ENCODE measurements around the gene CACNB1. TPM values are rescaled to one million over a fixed set of nuclear protein-coding genes. Genes with fewer than 3 reads are reported as not detected.
A peak's percentile ranks its signal among the peaks of the same experiment; 100 is the strongest.

The CACNB1 gene
- total RNA-seq, 4 donors from 2014 or later, result 7.1 to 20.3 (median 15.0) TPM

- peak in 1 of 2 donors; percentile 41 for DNase-seq (ENCODE audit: low spot score in 2 of 2)
- Histone ChIP-seq H3K27me3 (peaks cover 0 to 24% of the 10 kb centered on the region in 2 donors), H3K4me1 (peaks cover 0 to 29% (median 19%) of the 10 kb centered on the region in 4 donors), H3K4me3 (peak overlapping the region; percentile 78 to 99 (median 82)), H3K9me3 (no peaks in the 10 kb centered on the region), H3K27ac (peak overlapping the region; percentile 51 to 99 (median 91)), H3K36me3 (no peaks in the 10 kb centered on the region)
- WGBS, 2 donors, result 11 to 16% methylated on average over 25 of the region's 25 CpGs
- no peak for TF ChIP-seq POLR2A (IDR thresholded peaks at IDR 0.05)
- TF ChIP-seq EP300 (IDR thresholded peaks at IDR 0.05), result no peak
- no peak for TF ChIP-seq CTCF (IDR thresholded peaks at IDR 0.05)
Measured at GRCh38 chr17:39151943-39152818, 45.3 kb downstream of the CACNB1 start.

GRCh38 chr17:39151150-39151942 lies 46.1 kb downstream of the CACNB1 start, which contains the start of gene PLXDC1:
PLXDC1 (minus strand) TSS chr17:39151637; CDS start chr17:39151437, 200 bp downstream.
- peaks cover 0 to 31% (median 19%) of the 10 kb centered on the region in 4 donors for H3K4me1 ChIP-seq
- peak within 1 kb of the TSS; percentile 51 to 99 (median 91) for H3K27ac ChIP-seq

GRCh38 chr17:39150795-39151149 lies 46.7 kb downstream of the CACNB1 start:
- 33 to 34% methylated on average over 4 to 5 of the region's 5 CpGs for WGBS, 2 donors
- TF ChIP-seq POLR2A (IDR thresholded peaks at IDR 0.05) (no peak), EP300 (IDR thresholded peaks at IDR 0.05) (no peak), CTCF (IDR thresholded peaks at IDR 0.05) (no peak)
- H3K27me3 ChIP-seq, result peaks cover 0 to 24% of the 10 kb centered on the region in 2 donors
- H3K36me3 ChIP-seq, result no peaks in the 10 kb centered on the region
- H3K4me1 ChIP-seq, result peaks cover 0 to 31% (median 19%) of the 10 kb centered on the region in 4 donors
- H3K9me3 ChIP-seq, result no peaks in the 10 kb centered on the region
- H3K27ac ChIP-seq, result peak overlapping the region; percentile 51 to 94 (median 76)
- peak overlapping the region; percentile 44 to 81 (median 70) for H3K4me3 ChIP-seq
- DNase-seq (ENCODE audit: low spot score in 2 of 2), result no peak

More at GRCh38 chr17:39151150-39151942, 46.1 kb downstream of the CACNB1 start, which contains the start of gene PLXDC1:
- TF ChIP-seq POLR2A (IDR thresholded peaks at IDR 0.05) (no peak), CTCF (IDR thresholded peaks at IDR 0.05) (no peak), EP300 (IDR thresholded peaks at IDR 0.05) (no peak)
- Histone ChIP-seq H3K36me3 (no peaks in the 10 kb centered on the region), H3K4me3 (peak within 1 kb of the TSS; percentile 62 to 82 (median 80)), H3K27me3 (peaks cover 0 to 24% of the 10 kb centered on the region in 2 donors), H3K9me3 (no peaks in the 10 kb centered on the region)
- no peak for DNase-seq (ENCODE audit: low spot score in 2 of 2)
- 1 to 5% methylated on average over 15 to 27 of the region's 68 CpGs for WGBS, 2 donors

GRCh38 chr17:39150104-39150634 lies 47.3 kb downstream of the CACNB1 start:
- H3K36me3 ChIP-seq, result no peaks in the 10 kb centered on the region
- no peak for DNase-seq (ENCODE audit: low spot score in 2 of 2)
- H3K9me3 ChIP-seq, result no peaks in the 10 kb centered on the region
- H3K27ac ChIP-seq, result peak overlapping the region in 2 of 4 donors; percentile 64 to 94
- no peak overlapping the region for H3K4me3 ChIP-seq
- H3K27me3 ChIP-seq, result peaks cover 0 to 21% of the 10 kb centered on the region in 2 donors
- H3K4me1 ChIP-seq, result peaks cover 0 to 34% (median 19%) of the 10 kb centered on the region in 4 donors
- no peak for TF ChIP-seq CTCF (IDR thresholded peaks at IDR 0.05)
- TF ChIP-seq EP300 (IDR thresholded peaks at IDR 0.05), result no peak
- 48 to 56% methylated on average over 5 of the region's 5 CpGs for WGBS, 2 donors

Measured in tibial nerve (tissue), 4 donors.